ENCODE results near the gene GBE1.
"Not testable (repeated sequence)": the region's sequence is repeated elsewhere in the genome, so short reads cannot be mapped to it uniquely, and the experiment has no call there.

The GBE1 gene

GRCh38 chr3:81516042-81516441 is 245.4 kb downstream of the GBE1 start:
- no peak overlapping the region for H3K9ac ChIP-seq (ENCODE audit: low read length)
- H3K4me1 ChIP-seq (ENCODE audit: control insufficient read depth, low read depth, low read length), result no peaks in the 10 kb centered on the region
- H3K4me3 ChIP-seq (ENCODE audit: low read length), result no peak overlapping the region
- no peaks in the 10 kb centered on the region for H3K27me3 ChIP-seq (ENCODE audit: control insufficient read depth, insufficient read depth, low read length)
- H3K9me3 ChIP-seq (ENCODE audit: control insufficient read depth, low read depth, low read length), result no peaks in the 10 kb centered on the region
- H3K36me3 ChIP-seq (ENCODE audit: control insufficient read depth, low read depth, low read length), result no peaks in the 10 kb centered on the region
- no peak overlapping the region for H3K27ac ChIP-seq (ENCODE audit: low read length)

- Histone ChIP-seq H3K9me3 (ENCODE audit: control insufficient read depth, low read depth, low read length) (no peaks in the 10 kb centered on the region), H3K27me3 (ENCODE audit: control insufficient read depth, insufficient read depth, low read length) (no peaks in the 10 kb centered on the region), H3K4me3 (ENCODE audit: low read length) (no peak overlapping the region), H3K9ac (ENCODE audit: low read length) (no peak overlapping the region), H3K4me1 (ENCODE audit: control insufficient read depth, low read depth, low read length) (no peaks in the 10 kb centered on the region), H3K36me3 (ENCODE audit: control insufficient read depth, low read depth, low read length) (no peaks in the 10 kb centered on the region), H3K27ac (ENCODE audit: low read length) (no peak overlapping the region)
Measured at GRCh38 chr3:81513591-81513990, 247.9 kb downstream of the GBE1 start.

GRCh38 chr3:81503026-81503425 is 258.4 kb downstream of the GBE1 start:
- Histone ChIP-seq H3K27me3 (ENCODE audit: control insufficient read depth, insufficient read depth, low read length) (no peaks in the 10 kb centered on the region), H3K36me3 (ENCODE audit: control insufficient read depth, low read depth, low read length) (no peaks in the 10 kb centered on the region), H3K9ac (ENCODE audit: low read length) (no peak overlapping the region), H3K4me1 (ENCODE audit: control insufficient read depth, low read depth, low read length) (no peaks in the 10 kb centered on the region), H3K4me3 (ENCODE audit: low read length) (no peak overlapping the region), H3K9me3 (ENCODE audit: control insufficient read depth, low read depth, low read length) (no peaks in the 10 kb centered on the region), H3K27ac (ENCODE audit: low read length) (no peak overlapping the region)

GRCh38 chr3:81502236-81502635 is 259.2 kb downstream of the GBE1 start:
- no peaks in the 10 kb centered on the region for H3K9me3 ChIP-seq (ENCODE audit: control insufficient read depth, low read depth, low read length)
- no peak overlapping the region for H3K9ac ChIP-seq (ENCODE audit: low read length)
- H3K27me3 ChIP-seq (ENCODE audit: control insufficient read depth, insufficient read depth, low read length), result no peaks in the 10 kb centered on the region
- H3K4me1 ChIP-seq (ENCODE audit: control insufficient read depth, low read depth, low read length), result no peaks in the 10 kb centered on the region
- no peaks in the 10 kb centered on the region for H3K36me3 ChIP-seq (ENCODE audit: control insufficient read depth, low read depth, low read length)
- H3K4me3 ChIP-seq (ENCODE audit: low read length), result no peak overlapping the region
- no peak overlapping the region for H3K27ac ChIP-seq (ENCODE audit: low read length)

DNA sequence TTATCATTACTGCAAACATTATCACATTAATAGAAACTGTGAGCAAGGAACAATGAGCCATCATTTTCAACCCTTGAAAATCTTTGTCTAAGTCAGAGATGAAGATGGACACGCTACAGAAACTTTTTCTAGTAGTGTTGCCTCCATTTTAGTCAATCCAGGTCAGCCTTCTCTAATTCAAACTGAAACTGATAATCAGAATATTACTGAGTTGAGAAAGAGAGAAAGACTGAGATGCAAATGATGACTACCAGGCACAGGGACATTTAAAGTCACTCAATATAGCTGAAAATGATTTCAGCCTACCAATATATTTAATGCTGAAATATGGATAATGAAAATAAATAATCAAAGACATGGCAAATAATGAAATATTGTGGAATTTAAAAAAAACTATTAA is 261.4 kb downstream of the GBE1 start:
- no peaks in the 10 kb centered on the region for H3K36me3 ChIP-seq (ENCODE audit: control insufficient read depth, low read depth, low read length)
- H3K27ac ChIP-seq (ENCODE audit: low read length), result no peak overlapping the region

GRCh38 chr3:81497572-81498251 is 263.7 kb downstream of the GBE1 start:
- Histone ChIP-seq H3K4me3 (ENCODE audit: low read length) (no peak overlapping the region), H3K9me3 (ENCODE audit: control insufficient read depth, low read depth, low read length) (no peaks in the 10 kb centered on the region), H3K4me1 (ENCODE audit: control insufficient read depth, low read depth, low read length) (no peaks in the 10 kb centered on the region), H3K27me3 (ENCODE audit: control insufficient read depth, insufficient read depth, low read length) (no peaks in the 10 kb centered on the region), H3K27ac (ENCODE audit: low read length) (no peak overlapping the region), H3K36me3 (ENCODE audit: control insufficient read depth, low read depth, low read length) (no peaks in the 10 kb centered on the region), H3K9ac (ENCODE audit: low read length) (no peak overlapping the region)

More for the DNA sequence above, 261.4 kb downstream of the GBE1 start:
- H3K4me1 ChIP-seq (ENCODE audit: control insufficient read depth, low read depth, low read length), result no peaks in the 10 kb centered on the region
- H3K27me3 ChIP-seq (ENCODE audit: control insufficient read depth, insufficient read depth, low read length), result no peaks in the 10 kb centered on the region
- no peak overlapping the region for H3K4me3 ChIP-seq (ENCODE audit: low read length)
- H3K9ac ChIP-seq (ENCODE audit: low read length), result no peak overlapping the region
- no peaks in the 10 kb centered on the region for H3K9me3 ChIP-seq (ENCODE audit: control insufficient read depth, low read depth, low read length)

DNA sequence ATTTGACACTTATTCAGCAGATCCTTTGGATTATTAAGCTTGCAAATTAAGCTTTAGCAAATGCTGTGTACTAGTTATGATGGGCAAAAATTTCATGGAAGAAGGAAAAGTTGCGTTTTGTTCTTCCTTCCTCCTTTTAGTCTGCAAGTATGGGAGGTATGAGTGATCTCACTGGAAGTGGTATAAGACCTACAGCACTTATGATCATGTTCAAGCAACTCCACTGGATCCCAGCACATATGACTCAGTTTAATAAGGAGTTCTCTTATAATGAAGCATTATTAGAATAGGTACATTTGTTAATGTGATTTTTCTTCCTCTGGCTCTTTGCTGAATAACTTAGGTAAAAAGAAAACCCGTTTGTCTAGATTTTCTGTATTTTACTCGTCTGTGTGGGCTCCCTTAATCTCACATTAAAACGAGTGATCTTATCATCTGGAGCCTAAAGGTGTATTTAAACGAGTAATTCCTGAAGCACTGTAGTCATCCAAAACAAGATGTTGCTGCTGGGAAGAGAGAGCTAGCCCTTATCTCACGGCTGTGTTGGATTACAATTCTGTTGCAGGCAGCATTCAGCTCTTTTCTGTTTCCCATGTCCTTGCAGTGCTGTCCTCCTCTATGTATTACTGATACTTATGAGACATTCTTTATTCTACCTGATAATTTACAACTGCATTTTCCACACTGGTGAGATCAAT is 264.9 kb downstream of the GBE1 start:
- Histone ChIP-seq H3K27ac (ENCODE audit: low read length) (no peak overlapping the region), H3K9me3 (ENCODE audit: control insufficient read depth, low read depth, low read length) (no peaks in the 10 kb centered on the region), H3K9ac (ENCODE audit: low read length) (no peak overlapping the region), H3K4me3 (ENCODE audit: low read length) (no peak overlapping the region), H3K4me1 (ENCODE audit: control insufficient read depth, low read depth, low read length) (no peaks in the 10 kb centered on the region), H3K36me3 (ENCODE audit: control insufficient read depth, low read depth, low read length) (no peaks in the 10 kb centered on the region), H3K27me3 (ENCODE audit: control insufficient read depth, insufficient read depth, low read length) (no peaks in the 10 kb centered on the region)

GRCh38 chr3:81492471-81492870 is 269.0 kb downstream of the GBE1 start:
- H3K27ac ChIP-seq (ENCODE audit: low read length); H3K4me3 ChIP-seq (ENCODE audit: low read length); H3K9ac ChIP-seq (ENCODE audit: low read length); H3K4me1 ChIP-seq (ENCODE audit: control insufficient read depth, low read depth, low read length); H3K36me3 ChIP-seq (ENCODE audit: control insufficient read depth, low read depth, low read length); H3K27me3 ChIP-seq (ENCODE audit: control insufficient read depth, insufficient read depth, low read length); H3K9me3 ChIP-seq (ENCODE audit: control insufficient read depth, low read depth, low read length): not testable (repeated sequence)

DNA sequence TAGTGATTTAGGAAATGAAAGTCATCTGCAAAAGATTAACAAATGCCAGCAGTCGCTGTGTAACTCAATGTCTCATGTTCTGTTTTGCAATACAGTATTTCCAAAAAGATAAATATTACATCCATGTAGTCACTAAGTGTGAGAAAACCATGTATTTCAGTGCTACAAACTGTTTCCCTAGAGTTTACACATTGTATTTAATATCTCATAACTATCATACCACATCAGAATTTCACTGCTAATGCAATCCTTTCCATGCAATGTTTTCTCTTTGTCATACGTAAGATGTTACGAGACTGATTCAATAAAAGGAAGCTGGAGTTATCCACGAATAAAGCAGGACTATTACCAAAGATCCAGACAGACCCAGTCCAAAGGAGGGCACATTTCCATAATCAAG is 269.4 kb downstream of the GBE1 start:
- H3K27me3 ChIP-seq (ENCODE audit: control insufficient read depth, insufficient read depth, low read length), result no peaks in the 10 kb centered on the region
- H3K9me3 ChIP-seq (ENCODE audit: control insufficient read depth, low read depth, low read length), result no peaks in the 10 kb centered on the region
- H3K36me3 ChIP-seq (ENCODE audit: control insufficient read depth, low read depth, low read length), result no peaks in the 10 kb centered on the region
- H3K9ac ChIP-seq (ENCODE audit: low read length), result no peak overlapping the region
- H3K27ac ChIP-seq (ENCODE audit: low read length), result no peak overlapping the region
- H3K4me3 ChIP-seq (ENCODE audit: low read length), result no peak overlapping the region
- H3K4me1 ChIP-seq (ENCODE audit: control insufficient read depth, low read depth, low read length), result no peaks in the 10 kb centered on the region

DNA sequence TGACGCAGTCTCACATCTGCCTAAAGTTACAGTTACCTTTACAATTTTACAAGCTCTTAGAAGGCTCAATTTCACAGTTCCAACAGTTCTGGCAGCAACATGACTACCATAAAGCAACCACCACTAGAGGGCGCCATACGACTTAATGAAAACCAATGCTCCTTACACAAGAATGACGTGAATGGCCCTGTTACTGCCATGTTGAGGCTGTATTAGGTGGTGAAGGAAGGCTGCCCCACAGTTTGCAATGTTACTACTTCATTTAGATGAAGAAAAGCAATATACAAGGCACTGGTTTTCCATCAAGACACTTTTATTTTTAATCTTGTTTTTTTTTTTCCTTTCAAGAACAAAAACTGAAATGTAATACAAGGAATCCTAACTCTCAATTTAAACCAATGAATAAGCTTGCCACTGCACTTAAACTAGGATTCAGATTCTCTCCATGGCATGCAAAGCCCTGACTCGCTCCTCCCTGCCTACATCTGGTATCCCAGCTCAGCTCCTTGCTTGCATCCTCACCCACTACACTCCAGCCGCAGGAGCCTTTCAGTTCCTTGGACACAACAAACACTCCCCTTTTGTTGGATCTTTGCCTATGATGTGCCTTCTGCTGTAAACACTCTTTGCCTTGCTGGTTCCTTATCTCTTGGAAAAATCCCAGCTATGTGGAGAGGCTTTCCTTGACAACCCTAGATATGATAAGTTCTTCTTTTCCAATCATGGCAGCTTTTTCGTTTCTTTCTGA is 270.7 kb downstream of the GBE1 start:
- Histone ChIP-seq H3K27me3 (ENCODE audit: control insufficient read depth, insufficient read depth, low read length) (no peaks in the 10 kb centered on the region), H3K36me3 (ENCODE audit: control insufficient read depth, low read depth, low read length) (no peaks in the 10 kb centered on the region), H3K9me3 (ENCODE audit: control insufficient read depth, low read depth, low read length) (no peaks in the 10 kb centered on the region), H3K4me1 (ENCODE audit: control insufficient read depth, low read depth, low read length) (no peaks in the 10 kb centered on the region), H3K9ac (ENCODE audit: low read length) (no peak overlapping the region), H3K4me3 (ENCODE audit: low read length) (no peak overlapping the region), H3K27ac (ENCODE audit: low read length) (no peak overlapping the region)

- Histone ChIP-seq H3K27ac (ENCODE audit: low read length) (no peak overlapping the region), H3K4me1 (ENCODE audit: control insufficient read depth, low read depth, low read length) (no peaks in the 10 kb centered on the region), H3K9me3 (ENCODE audit: control insufficient read depth, low read depth, low read length) (no peaks in the 10 kb centered on the region), H3K9ac (ENCODE audit: low read length) (no peak overlapping the region), H3K27me3 (ENCODE audit: control insufficient read depth, insufficient read depth, low read length) (no peaks in the 10 kb centered on the region), H3K4me3 (ENCODE audit: low read length) (no peak overlapping the region), H3K36me3 (ENCODE audit: control insufficient read depth, low read depth, low read length) (no peaks in the 10 kb centered on the region)
Measured at GRCh38 chr3:81485444-81485865, 276.0 kb downstream of the GBE1 start.

All from iPS-18a (cell line).